Body of pancreas (tissue), 4 donors: ENCODE results near the gene LPP.

ENCODE experiments used
- CTCF ChIP-seq, 7 experiments: fragments of 450-650 bp in 4 of 7; fragments of 200-600 bp in 3 of 7; sonication (generic) in 3 of 7; IDR thresholded peaks; one replicate each; pipeline ENCODE4 v1.5.1; 2016 to 2019; ENCODE audit warnings: antibody characterized with exemption in 7 of 7
- POLR2A ChIP-seq, 3 donors: fragments of 450-650 bp; IDR thresholded peaks; one replicate each; pipeline ENCODE4 v1.6.1; 2016; ENCODE audit warnings: antibody characterized with exemption in 3 of 3, mild to moderate bottlenecking in 2 of 3

- TF ChIP-seq CTCF (IDR thresholded peaks at IDR 0.05), result no peak
- TF ChIP-seq POLR2A (IDR thresholded peaks at IDR 0.05), result no peak
These were observed 385.1 kb downstream of the LPP start for GRCh38 chr3:188539037-188539436.
